HEK293T (cell line): Measurements from ENCODE around the gene TIMELESS.

Source experiments
- CTCF ChIA-PET: fragments of 350-600 bp; formaldehyde crosslinking; extraction: SDS; loops from one replicate; lab custom pipeline; 2021; ENCODE audit warnings: antibody characterized with exemption, inconsistent platforms; lab: Yijun Ruan, JAX
- POLR2A ChIA-PET: fragments of 350-600 bp; formaldehyde crosslinking; extraction: SDS; loops from one replicate; lab custom pipeline; 2020; ENCODE audit warnings: antibody characterized with exemption, inconsistent platforms; lab: Yijun Ruan, JAX
- DNase-seq: peaks from one replicate; pipeline ENCODE4 v3.0.0; 2012; ENCODE audit warnings: mixed read lengths; ENCODE audit errors: extremely low spot score
- ARNT ChIP-seq: fragments of 450-650 bp; IDR thresholded peaks from 2 replicates; pipeline ENCODE4 v1.6.1; 2017; ENCODE audit warnings: mild to moderate bottlenecking
- BHLHE40 ChIP-seq: fragments of 450-650 bp; IDR thresholded peaks from 2 replicates; pipeline ENCODE4 v1.6.1; 2016; ENCODE audit warnings: mild to moderate bottlenecking, moderate library complexity, borderline replicate concordance
- CTBP1 ChIP-seq: fragments of 450-650 bp; IDR thresholded peaks from 2 replicates; pipeline ENCODE4 v1.6.1; 2016; ENCODE audit warnings: borderline replicate concordance
- ELF4 ChIP-seq: fragments of 450-650 bp; IDR thresholded peaks from 2 replicates; pipeline ENCODE4 v1.6.1; 2017; ENCODE audit warnings: antibody characterized with exemption
- FOXA1 ChIP-seq: fragments of 450-650 bp; IDR thresholded peaks from 2 replicates; pipeline ENCODE4 v1.6.1; 2016; ENCODE audit warnings: mild to moderate bottlenecking
- FOXK2 ChIP-seq: fragments of 450-650 bp; IDR thresholded peaks from 2 replicates; pipeline ENCODE4 v1.6.1; 2016; ENCODE audit warnings: mild to moderate bottlenecking
- FOXM1 ChIP-seq: fragments of 450-650 bp; IDR thresholded peaks from 2 replicates; pipeline ENCODE4 v1.6.1; 2017; ENCODE audit warnings: mild to moderate bottlenecking, borderline replicate concordance
- HDGF ChIP-seq: fragments of 450-650 bp; IDR thresholded peaks from 2 replicates; pipeline ENCODE4 v1.6.1; 2017; ENCODE audit warnings: antibody characterized with exemption, borderline replicate concordance
- L3MBTL2 ChIP-seq: fragments of 450-650 bp; conservative IDR thresholded peaks from 2 replicates; pipeline ENCODE4 v1.6.1; 2016; ENCODE audit warnings: mild to moderate bottlenecking
- LEF1 ChIP-seq: fragments of 450-650 bp; IDR thresholded peaks from 2 replicates; pipeline ENCODE4 v1.6.1; 2017; ENCODE audit warnings: mild to moderate bottlenecking, borderline replicate concordance
- NFRKB ChIP-seq: fragments of 450-650 bp; IDR thresholded peaks from 2 replicates; pipeline ENCODE4 v1.6.1; 2016; ENCODE audit warnings: mild to moderate bottlenecking, moderate library complexity
- PKNOX1 ChIP-seq: fragments of 450-650 bp; IDR thresholded peaks from 2 replicates; pipeline ENCODE4 v1.6.1; 2016
- SP1 ChIP-seq: fragments of 450-650 bp; IDR thresholded peaks from 2 replicates; pipeline ENCODE4 v1.6.1; 2017
- SUZ12 ChIP-seq: fragments of 450-650 bp; IDR thresholded peaks from 2 replicates; pipeline ENCODE4 v1.6.1; 2016; ENCODE audit warnings: mild to moderate bottlenecking
- TARDBP ChIP-seq: fragments of 450-650 bp; IDR thresholded peaks from 2 replicates; pipeline ENCODE4 v1.6.1; 2016
- ZNF384 ChIP-seq: fragments of 450-650 bp; IDR thresholded peaks from 2 replicates; pipeline ENCODE4 v1.6.1; 2016

Gene TIMELESS

GRCh38 chr12:56382611-56383010 is 66.6 kb downstream of the TIMELESS start:
- ChIA-PET POLR2A (interaction anchor here (1.1 to 1.5 kb wide), 5 partner anchors 22 to 66 kb away, joined by 3 to 6 read pairs (median 4); partner anchors contain the start of genes PAN2, STAT2 and TIMELESS), CTCF (no interaction called here)
- DNase-seq: no peak
- TF ChIP-seq BHLHE40 (no peak), SP1 (no peak), ELF4 (no peak), CTBP1 (no peak), SUZ12 (no peak), NFRKB (no peak)

GRCh38 chr12:56377989-56378316 is 71.3 kb downstream of the TIMELESS start:
- CTCF ChIA-PET: interaction anchor here (1.0 to 1.3 kb wide), 2 partner anchors 10 to 19 kb away, joined by 3 read pairs; no protein-coding TSS in a partner anchor
- TF ChIP-seq FOXM1 (no peak), LEF1 (no peak), ZNF384 (no peak), SUZ12 (no peak), SP1 (no peak), TARDBP (no peak), PKNOX1 (no peak), L3MBTL2 (no peak), FOXK2 (no peak), BHLHE40 (no peak), NFRKB (no peak), ELF4 (no peak), HDGF (no peak), FOXA1 (no peak), ARNT (no peak)
- POLR2A ChIA-PET: interaction anchor here (0.7 to 3.5 kb wide), 3 partner anchors 17 to 72 kb away, joined by 3 to 13 read pairs (median 5); partner anchors contain the start of genes STAT2 and TIMELESS
- no peak for DNase-seq

- ChIA-PET CTCF (interaction anchor here (1.0 to 1.3 kb wide), 2 partner anchors 10 to 18 kb away, joined by 3 read pairs; no protein-coding TSS in a partner anchor), POLR2A (interaction anchor here (0.7 to 3.5 kb wide), 3 partner anchors 17 to 72 kb away, joined by 3 to 13 read pairs (median 5); partner anchors contain the start of genes STAT2 and TIMELESS)
- no peak for DNase-seq
- no peak for TF ChIP-seq ZNF384
- no peak for TF ChIP-seq FOXA1
- no peak for TF ChIP-seq L3MBTL2
- TF ChIP-seq FOXM1: no peak
- no peak for TF ChIP-seq TARDBP
- no peak for TF ChIP-seq FOXK2
Measured at GRCh38 chr12:56377310-56377988, 71.8 kb downstream of the TIMELESS start.

- DNase-seq: no peak
- TF ChIP-seq ARNT (no peak), SUZ12 (no peak), PKNOX1 (no peak), ELF4 (no peak), FOXK2 (no peak), HDGF (no peak), L3MBTL2 (no peak), TARDBP (no peak), ZNF384 (no peak), FOXA1 (no peak), LEF1 (no peak), CTBP1 (no peak), SP1 (no peak), FOXM1 (no peak), NFRKB (no peak), BHLHE40 (no peak)
- ChIA-PET POLR2A (interaction anchor here (3.5 kb wide), 1 partner anchor 15 kb away, joined by 13 read pairs; the partner anchor contains the start of gene STAT2), CTCF (interaction anchor here (0.8 kb wide), 1 partner anchor 88 kb away, joined by 6 read pairs; no protein-coding TSS in a partner anchor)
Measured at GRCh38 chr12:56375598-56376434, 73.4 kb downstream of the TIMELESS start.

GRCh38 chr12:56374726-56375597 is 74.3 kb downstream of the TIMELESS start:
- ChIA-PET CTCF (no interaction called here), POLR2A (interaction anchor here (3.5 kb wide), 1 partner anchor 14 kb away, joined by 13 read pairs; the partner anchor contains the start of gene STAT2)
- no peak for TF ChIP-seq FOXK2
- no peak for TF ChIP-seq SP1
- TF ChIP-seq PKNOX1: no peak
- TF ChIP-seq ARNT: no peak
- no peak for TF ChIP-seq FOXM1
- TF ChIP-seq SUZ12: no peak
- TF ChIP-seq TARDBP: no peak
- TF ChIP-seq LEF1: no peak
- TF ChIP-seq NFRKB: no peak
- TF ChIP-seq ZNF384: no peak
- TF ChIP-seq BHLHE40: no peak
- TF ChIP-seq L3MBTL2: no peak
- no peak for TF ChIP-seq ELF4
- no peak for TF ChIP-seq FOXA1
- DNase-seq: no peak
